ENCODE data around the gene PCDHA9.
"Not testable (repeated sequence)": the region's sequence is repeated elsewhere in the genome, so short reads cannot be mapped to it uniquely, and the experiment has no call there.

Gene PCDHA9

DNA sequence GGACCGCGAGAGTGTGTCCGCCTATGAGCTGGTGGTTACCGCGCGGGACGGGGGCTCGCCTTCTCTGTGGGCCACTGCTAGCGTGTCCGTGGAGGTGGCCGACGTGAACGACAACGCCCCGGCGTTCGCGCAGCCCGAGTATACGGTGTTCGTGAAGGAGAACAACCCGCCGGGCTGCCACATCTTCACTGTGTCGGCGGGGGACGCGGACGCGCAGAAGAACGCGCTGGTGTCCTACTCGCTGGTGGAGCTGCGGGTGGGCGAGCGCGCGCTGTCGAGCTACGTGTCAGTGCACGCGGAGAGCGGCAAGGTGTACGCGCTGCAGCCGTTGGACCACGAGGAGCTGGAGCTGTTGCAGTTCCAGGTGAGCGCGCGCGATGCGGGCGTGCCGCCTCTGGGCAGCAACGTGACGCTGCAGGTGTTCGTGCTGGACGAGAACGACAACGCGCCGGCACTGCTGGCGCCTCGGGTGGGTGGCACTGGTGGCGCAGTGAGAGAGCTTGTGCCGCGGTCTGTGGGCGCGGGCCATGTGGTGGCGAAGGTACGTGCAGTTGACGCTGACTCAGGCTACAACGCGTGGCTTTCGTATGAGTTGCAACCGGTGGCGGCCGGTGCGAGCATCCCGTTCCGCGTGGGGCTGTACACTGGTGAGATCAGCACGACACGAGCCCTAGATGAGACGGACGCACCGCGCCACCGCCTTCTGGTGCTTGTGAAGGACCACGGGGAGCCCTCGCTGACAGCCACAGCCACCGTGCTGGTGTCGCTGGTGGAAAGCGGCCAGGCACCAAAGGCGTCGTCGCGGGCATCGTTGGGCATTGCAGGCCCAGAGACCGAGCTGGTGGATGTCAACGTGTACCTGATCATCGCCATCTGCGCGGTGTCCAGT is 12.3 kb upstream of the PCDHA9 start:
- DNase-seq, result no peak

DNA sequence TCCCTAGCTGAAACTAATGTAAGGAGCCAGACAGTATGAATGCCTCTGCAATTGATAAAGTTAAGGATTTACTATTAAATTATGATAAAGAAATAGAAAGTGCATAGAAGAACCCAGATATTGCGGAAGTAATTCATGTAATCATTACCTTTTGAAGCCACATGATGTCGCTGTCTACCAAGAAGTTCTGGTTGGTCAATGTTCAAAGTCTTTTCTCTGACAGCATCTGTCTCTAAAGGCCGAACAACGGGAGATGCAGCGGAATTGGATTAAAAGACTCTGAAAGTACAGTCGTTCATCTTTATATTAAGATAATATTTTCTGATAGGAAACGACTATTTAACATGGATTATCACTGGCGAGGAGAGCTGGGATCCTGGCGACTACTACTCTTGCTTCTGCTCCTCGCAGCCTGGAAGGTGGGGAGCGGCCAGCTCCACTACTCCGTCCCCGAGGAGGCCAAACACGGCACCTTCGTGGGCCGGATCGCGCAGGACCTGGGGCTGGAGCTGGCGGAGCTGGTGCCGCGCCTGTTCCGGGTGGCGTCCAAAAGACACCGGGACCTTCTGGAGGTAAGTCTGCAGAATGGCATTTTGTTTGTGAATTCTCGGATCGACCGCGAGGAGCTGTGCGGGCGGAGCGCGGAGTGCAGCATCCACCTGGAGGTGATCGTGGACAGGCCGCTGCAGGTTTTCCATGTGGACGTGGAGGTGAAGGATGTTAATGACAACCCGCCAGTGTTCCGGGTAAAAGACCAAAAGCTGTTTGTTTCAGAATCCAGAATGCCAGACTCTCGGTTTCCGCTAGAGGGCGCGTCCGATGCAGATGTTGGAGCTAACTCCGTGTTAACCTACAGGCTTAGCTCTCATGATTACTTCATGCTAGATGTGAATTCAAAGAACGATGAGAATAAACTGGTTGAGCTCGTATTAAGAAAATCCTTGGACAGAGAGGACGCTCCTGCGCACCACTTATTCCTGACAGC is 6.9 kb upstream of the PCDHA9 start, which contains the start of gene PCDHA8:
TSS of gene PCDHA8 (plus strand) at position 210 of the 985 bp plus-strand sequence. CDS start at position 345, 135 bp downstream.
- peak; percentile 22 to 32 for DNase-seq

DNA sequence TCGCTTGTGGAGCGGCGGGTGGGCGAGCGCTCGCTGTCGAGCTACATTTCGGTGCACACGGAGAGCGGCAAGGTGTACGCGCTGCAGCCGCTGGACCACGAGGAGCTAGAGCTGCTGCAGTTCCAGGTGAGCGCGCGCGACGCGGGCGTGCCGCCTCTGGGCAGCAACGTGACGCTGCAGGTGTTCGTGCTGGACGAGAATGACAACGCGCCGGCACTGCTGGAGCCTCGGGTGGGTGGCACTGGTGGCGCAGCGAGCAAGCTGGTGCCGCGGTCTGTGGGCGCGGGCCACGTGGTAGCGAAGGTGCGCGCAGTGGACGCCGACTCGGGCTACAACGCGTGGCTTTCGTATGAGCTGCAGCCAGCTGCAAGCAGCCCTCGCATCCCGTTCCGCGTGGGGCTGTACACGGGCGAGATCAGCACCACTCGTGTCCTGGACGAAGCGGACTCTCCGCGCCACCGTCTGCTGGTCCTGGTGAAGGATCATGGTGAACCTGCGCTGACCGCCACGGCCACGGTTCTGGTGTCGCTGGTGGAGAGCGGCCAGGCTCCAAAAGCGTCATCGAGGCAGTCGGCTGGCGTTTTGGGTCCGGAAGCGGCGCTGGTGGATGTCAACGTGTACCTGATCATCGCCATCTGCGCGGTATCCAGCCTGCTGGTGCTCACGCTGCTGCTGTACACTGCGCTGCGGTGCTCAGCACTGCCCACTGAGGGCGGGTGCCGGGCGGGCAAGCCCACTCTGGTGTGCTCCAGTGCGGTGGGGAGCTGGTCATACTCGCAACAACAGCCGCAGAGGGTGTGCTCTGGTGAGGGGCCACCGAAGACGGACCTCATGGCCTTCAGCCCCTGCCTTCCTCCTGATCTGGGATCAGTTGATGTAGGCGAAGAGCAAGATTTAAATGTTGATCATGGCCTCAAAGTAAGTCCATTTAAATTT is 5.1 kb upstream of the PCDHA9 start:
- no peak for DNase-seq

DNA sequence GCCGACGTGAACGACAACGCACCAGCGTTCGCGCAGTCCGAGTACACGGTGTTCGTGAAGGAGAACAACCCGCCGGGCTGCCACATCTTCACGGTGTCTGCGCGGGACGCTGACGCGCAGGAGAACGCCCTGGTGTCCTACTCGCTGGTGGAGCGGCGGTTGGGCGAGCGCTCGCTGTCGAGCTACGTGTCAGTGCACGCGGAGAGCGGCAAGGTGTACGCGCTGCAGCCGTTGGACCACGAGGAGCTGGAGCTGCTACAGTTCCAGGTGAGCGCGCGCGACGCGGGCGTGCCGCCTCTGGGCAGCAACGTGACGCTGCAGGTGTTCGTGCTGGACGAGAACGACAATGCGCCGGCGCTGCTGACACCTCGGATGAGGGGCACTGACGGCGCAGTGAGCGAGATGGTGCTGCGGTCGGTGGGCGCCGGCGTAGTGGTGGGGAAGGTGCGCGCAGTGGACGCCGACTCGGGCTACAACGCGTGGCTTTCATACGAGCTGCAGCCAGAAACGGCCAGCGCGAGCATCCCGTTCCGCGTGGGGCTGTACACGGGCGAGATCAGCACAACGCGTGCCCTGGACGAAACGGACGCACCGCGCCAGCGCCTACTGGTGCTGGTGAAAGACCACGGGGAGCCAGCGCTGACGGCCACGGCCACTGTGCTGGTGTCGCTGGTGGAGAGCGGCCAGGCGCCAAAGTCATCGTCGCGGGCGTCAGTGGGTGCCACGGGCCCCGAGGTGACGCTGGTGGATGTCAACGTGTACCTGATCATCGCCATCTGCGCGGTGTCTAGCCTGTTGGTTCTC is 1.9 kb downstream of the PCDHA9 start:
- DNase-seq, result not testable (repeated sequence)

- no peak for DNase-seq
Measured at GRCh38 chr5:140855772-140856674, 7.8 kb downstream of the PCDHA9 start, which contains the start of gene PCDHA10. TSS of gene PCDHA10 (plus strand) at chr5:140855897. CDS start at chr5:140856049, 152 bp downstream.

- DNase-seq, result no peak
Measured at GRCh38 chr5:140857177-140857986, 9.2 kb downstream of the PCDHA9 start.

DNA sequence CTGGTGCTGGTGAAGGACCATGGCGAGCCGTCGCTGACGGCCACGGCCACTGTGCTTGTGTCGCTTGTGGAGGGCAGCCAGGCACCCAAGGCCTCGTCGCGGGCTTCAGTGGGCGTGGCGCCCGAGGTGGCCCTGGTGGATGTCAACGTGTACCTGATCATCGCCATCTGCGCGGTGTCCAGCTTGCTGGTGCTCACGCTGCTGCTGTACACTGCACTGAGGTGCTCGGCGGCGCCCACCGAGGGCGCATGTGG is 9.7 kb downstream of the PCDHA9 start:
- DNase-seq, result no peak

GRCh38 chr5:140862441-140863295 is 14.5 kb downstream of the PCDHA9 start:
- DNase-seq, result no peak

DNA sequence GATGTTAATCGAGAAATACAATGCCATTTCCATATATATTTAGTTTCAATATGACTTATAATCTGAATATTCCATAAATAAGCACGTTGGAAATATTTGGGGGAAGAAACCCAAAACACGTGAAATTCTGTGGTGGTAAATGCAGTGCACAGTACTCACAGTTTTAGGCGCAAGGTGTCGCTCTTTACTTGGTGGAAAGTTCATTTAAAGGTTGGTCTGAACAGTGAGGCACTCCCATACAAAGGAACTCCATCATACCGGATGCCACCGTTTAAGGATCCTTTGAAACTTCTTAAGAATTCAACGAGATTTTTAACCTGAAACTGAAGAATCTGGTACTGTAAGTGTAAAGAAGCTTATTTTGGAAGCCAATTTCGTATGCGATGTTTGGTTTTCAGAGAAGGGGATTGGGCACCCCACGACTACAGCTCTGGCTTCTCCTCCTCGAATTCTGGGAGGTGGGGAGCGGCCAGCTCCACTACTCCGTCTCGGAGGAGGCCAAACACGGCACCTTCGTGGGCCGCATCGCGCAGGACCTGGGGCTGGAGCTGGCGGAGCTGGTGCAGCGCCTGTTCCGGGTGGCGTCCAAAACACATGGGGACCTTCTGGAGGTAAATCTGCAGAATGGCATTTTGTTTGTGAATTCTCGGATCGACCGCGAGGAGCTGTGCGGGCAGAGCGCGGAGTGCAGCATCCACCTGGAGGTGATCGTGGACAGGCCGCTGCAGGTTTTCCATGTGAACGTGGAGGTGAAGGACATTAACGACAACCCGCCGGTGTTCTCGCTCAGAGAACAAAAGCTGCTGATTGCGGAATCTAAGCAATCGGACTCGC is 20.8 kb downstream of the PCDHA9 start, which contains the start of gene PCDHA11:
TSS of gene PCDHA11 (plus strand) at position 237 of the 834 bp plus-strand sequence. CDS start at position 384, 147 bp downstream.
- no peak for DNase-seq

DNA sequence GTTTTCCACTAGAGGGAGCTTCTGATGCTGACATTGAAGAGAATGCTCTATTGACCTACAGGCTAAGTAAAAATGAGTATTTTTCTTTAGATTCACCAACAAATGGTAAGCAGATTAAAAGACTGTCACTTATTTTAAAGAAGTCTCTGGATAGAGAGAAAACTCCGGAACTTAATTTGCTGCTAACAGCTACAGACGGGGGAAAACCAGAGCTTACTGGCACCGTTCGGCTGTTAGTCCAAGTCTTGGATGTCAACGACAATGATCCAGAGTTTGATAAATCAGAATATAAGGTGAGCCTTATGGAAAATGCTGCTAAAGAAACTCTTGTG is 21.3 kb downstream of the PCDHA9 start:
- no peak for DNase-seq

GRCh38 chr5:140870221-140871201 is 22.3 kb downstream of the PCDHA9 start:
- no peak for DNase-seq

DNA sequence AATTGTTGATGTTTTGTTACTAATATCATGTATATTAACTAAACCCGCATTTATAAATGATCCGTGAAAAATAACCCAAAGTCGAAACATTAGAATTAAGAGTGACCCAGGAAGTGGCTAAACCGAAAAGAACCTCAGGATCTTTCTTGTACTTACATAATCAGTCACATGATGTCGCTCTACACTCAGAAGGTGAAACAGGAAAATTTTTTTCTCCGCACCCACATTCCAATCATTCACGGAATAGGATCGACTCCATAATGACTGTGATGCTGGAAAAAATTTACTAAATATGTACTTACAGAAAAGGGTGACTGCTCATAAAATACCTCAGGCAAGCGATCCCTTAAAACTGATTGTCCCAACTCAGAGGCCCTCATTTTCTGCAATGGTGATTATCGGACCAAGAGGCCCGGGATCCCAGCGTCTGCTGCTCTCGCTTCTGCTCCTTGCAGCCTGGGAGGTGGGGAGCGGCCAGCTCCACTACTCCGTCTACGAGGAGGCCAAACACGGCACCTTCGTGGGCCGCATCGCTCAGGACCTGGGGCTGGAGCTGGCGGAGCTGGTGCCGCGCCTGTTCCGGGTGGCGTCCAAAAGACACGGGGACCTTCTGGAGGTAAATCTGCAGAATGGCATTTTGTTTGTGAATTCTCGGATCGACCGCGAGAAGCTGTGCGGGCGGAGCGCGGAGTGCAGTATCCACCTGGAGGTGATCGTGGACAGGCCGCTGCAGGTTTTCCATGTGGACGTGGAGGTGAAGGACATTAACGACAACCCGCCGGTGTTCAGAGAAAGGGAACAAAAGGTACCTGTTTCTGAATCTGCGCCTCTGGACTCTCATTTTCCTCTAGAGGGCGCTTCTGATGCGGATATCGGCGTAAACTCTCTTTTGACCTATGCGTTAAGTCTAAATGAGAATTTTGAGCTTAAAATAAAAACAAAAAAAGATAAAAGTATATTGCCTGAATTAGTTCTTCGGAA is 27.2 kb downstream of the PCDHA9 start, which contains the start of gene PCDHA12:
TSS of gene PCDHA12 (plus strand) at position 224 of the 981 bp plus-strand sequence. CDS start at position 389, 165 bp downstream.
- DNase-seq, result no peak

GRCh38 chr5:140876541-140877261 is 28.5 kb downstream of the PCDHA9 start:
- not testable (repeated sequence) for DNase-seq

DNA sequence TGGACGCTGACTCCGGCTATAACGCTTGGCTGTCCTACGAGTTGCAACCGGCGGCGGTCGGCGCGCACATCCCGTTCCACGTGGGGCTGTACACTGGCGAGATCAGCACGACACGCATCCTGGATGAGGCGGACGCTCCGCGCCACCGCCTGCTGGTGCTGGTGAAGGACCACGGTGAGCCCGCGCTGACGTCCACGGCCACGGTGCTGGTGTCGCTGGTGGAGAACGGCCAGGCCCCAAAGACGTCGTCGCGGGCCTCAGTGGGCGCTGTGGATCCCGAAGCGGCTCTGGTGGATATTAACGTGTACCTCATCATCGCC is 29.0 kb downstream of the PCDHA9 start:
- DNase-seq, result no peak
